ENCODE measurements around the gene ZNF546. TPM values are rescaled to one million over a fixed set of nuclear protein-coding genes. Genes with fewer than 3 reads are reported as not detected.

ZNF546 gene
- total and polyA plus RNA-seq, 2 donors (not counting 3 experiments of a cell fraction or from before 2014, with no cell fraction given) = 1.0 to 4.3 TPM

DNA sequence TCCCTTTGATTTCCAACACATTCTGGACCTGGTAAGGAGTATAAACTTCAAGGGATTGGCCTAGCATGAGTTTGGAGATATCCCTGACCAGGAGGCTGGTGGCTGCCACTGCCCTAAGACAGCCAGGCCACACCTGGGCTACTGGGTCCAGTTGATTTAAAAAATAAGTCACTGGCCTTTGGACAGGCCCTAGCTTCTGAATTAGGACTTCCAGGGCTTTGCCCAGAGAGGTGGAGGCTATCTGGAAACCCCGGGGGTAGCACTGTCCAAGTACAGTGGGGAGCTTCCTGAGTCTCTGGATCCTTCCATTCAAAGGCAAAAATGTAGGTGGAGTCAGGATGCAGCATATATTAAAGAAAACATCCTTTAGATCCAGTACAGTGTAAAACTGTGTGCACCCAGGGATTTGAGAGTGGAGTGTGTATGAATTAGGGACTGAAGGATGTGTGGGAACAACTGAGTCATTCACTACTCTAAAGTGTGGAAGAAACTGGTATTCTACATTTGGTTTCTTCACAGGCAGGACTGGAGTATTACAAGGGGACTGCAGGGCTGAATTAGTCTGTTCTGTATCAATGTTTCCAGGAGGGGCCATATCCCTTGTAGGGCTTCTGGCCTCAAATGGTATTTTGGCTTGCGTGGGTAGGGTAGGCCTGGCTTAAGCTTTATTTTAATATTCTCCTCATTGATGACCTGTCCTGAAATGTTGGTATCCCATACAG lies 47.7 kb upstream of the ZNF546 start:
- H3K4me2 ChIP-seq (ENCODE audit: insufficient read depth, low read length) = no peak overlapping the region
- POLR2A ChIA-PET = no interaction called here
- H3K9ac ChIP-seq (replicated peaks; ENCODE audit: extremely low read depth, insufficient read depth, low read length) = no peak overlapping the region
- no peak overlapping the region for H3K4me3 ChIP-seq (replicated peaks in 1 of 3; ENCODE audit: insufficient read depth in 1 of 3, low read depth in 1 of 3, low read length in 3 of 3)
- no peaks in the 10 kb centered on the region for H3K9me1 ChIP-seq (replicated peaks; ENCODE audit: control insufficient read depth, extremely low read depth, insufficient read depth, low read length)
- FAIRE-seq = no peak
- no peaks in the 10 kb centered on the region for H3K9me3 ChIP-seq (replicated peaks; ENCODE audit: control insufficient read depth, insufficient read depth, low read length)
- no peaks in the 10 kb centered on the region for H3K27me3 ChIP-seq (ENCODE audit: control insufficient read depth in 2 of 2, insufficient read depth in 2 of 2, low read length in 2 of 2)
- dilution Hi-C loops (cut with MboI; ENCODE audit: extremely low pct_ligation_motif_present, low sequenced_read_pairs) (no loop called here), intact Hi-C loops (cut with micrococcal nuclease) (no loop called here)
- DNase-seq (ENCODE audit: low read depth, low spot score) = no peak
- no peak overlapping the region for H3K27ac ChIP-seq (ENCODE audit: insufficient read depth, low read depth, low read length)
- no TSS peak for BruUV-seq (replicated peaks)
- H2AFZ ChIP-seq (ENCODE audit: low read depth, low read length) = no peak overlapping the region
- CTCF ChIA-PET = no interaction called here
- TF ChIP-seq MYC (IDR thresholded peaks at IDR 0.05; ENCODE audit: low read depth, low read length) = no peak
- TF ChIP-seq MAX (IDR thresholded peaks at IDR 0.05; ENCODE audit: insufficient read depth, insufficient read length) = no peak
- TF ChIP-seq GATA2 (IDR thresholded peaks at IDR 0.05; ENCODE audit: insufficient read depth, insufficient read length, low read depth, low read length) = no peak
- no peak for TF ChIP-seq FOS (IDR thresholded peaks at IDR 0.05; ENCODE audit: borderline replicate concordance, insufficient read depth, low read length)
- TF ChIP-seq, protein P1, sequence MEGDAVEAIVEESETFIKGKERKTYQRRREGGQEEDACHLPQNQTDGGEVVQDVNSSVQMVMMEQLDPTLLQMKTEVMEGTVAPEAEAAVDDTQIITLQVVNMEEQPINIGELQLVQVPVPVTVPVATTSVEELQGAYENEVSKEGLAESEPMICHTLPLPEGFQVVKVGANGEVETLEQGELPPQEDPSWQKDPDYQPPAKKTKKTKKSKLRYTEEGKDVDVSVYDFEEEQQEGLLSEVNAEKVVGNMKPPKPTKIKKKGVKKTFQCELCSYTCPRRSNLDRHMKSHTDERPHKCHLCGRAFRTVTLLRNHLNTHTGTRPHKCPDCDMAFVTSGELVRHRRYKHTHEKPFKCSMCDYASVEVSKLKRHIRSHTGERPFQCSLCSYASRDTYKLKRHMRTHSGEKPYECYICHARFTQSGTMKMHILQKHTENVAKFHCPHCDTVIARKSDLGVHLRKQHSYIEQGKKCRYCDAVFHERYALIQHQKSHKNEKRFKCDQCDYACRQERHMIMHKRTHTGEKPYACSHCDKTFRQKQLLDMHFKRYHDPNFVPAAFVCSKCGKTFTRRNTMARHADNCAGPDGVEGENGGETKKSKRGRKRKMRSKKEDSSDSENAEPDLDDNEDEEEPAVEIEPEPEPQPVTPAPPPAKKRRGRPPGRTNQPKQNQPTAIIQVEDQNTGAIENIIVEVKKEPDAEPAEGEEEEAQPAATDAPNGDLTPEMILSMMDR (IDR thresholded peaks at IDR 0.05; ENCODE audit: extremely low read depth in 1 of 2, insufficient read depth in 1 of 2, low read depth in 1 of 2, low read length in 2 of 2) = no peak
- TF ChIP-seq POLR2A (IDR thresholded peaks at IDR 0.05; ENCODE audit: low read depth, low read length) = no peak
- TF ChIP-seq EZH2 (IDR thresholded peaks at IDR 0.05; ENCODE audit: borderline replicate concordance, low read depth, low read length, severe bottlenecking) = no peak
- TF ChIP-seq POLR2AphosphoS5 (IDR thresholded peaks at IDR 0.05; ENCODE audit: insufficient read depth, low read depth, low read length) = no peak
- TF ChIP-seq JUN (IDR thresholded peaks at IDR 0.05; ENCODE audit: borderline replicate concordance, insufficient read depth, insufficient read length, low read depth) = no peak
- no peaks in the 10 kb centered on the region for H4K20me1 ChIP-seq (replicated peaks; ENCODE audit: control insufficient read depth, extremely low read depth, insufficient read depth, low read length)
- no peaks in the 10 kb centered on the region for H3K36me3 ChIP-seq (ENCODE audit: control insufficient read depth in 2 of 2, extremely low read depth in 1 of 2, insufficient read depth in 2 of 2, low read length in 2 of 2)
- no peaks in the 10 kb centered on the region for H3K79me2 ChIP-seq (ENCODE audit: control insufficient read depth, insufficient read depth, low read length)
- H3K4me1 ChIP-seq (ENCODE audit: control insufficient read depth, extremely low read depth, insufficient read depth, low read length) = no peaks in the 10 kb centered on the region

Measured in endothelial cell of umbilical vein (primary cell).